Neural progenitor cell (in vitro differentiated cells): ENCODE measurements around the gene HNRNPA1. TPM values are rescaled to one million over a fixed set of nuclear protein-coding genes. Genes with fewer than 3 reads are reported as not detected.

Source experiments
- DNase-seq: peaks from one replicate; pipeline ENCODE4 v3.0.0-alpha.2; 2016; ENCODE audit warnings: low spot score
- H2AFZ ChIP-seq: fragments of 200-600 bp; sonication (generic); replicated peaks from 2 replicates; pipeline ENCODE4 v1.6.1; 2016; ENCODE audit warnings: antibody characterized with exemption
- H3F3A ChIP-seq: fragments of 200-600 bp; sonication (generic); 2 replicates; pipeline ENCODE4 v1.6.1; 2016; ENCODE audit warnings: antibody characterized with exemption, low read depth
- H3K27ac ChIP-seq: fragments of 200-600 bp; sonication (generic); 2 replicates; pipeline ENCODE4 v1.5.1; 2016; ENCODE audit warnings: mild to moderate bottlenecking
- H3K27me3 ChIP-seq: fragments of 200-600 bp; sonication (generic); 2 replicates; pipeline ENCODE4 v1.6.1; 2016; ENCODE audit warnings: mild to moderate bottlenecking, moderate library complexity
- H3K36me3 ChIP-seq: fragments of 200-600 bp; sonication (generic); 2 replicates; pipeline ENCODE4 v1.5.1; 2016
- H3K4me1 ChIP-seq: fragments of 200-600 bp; sonication (generic); 2 replicates; pipeline ENCODE4 v1.6.1; 2016; ENCODE audit warnings: mixed run types
- H3K4me2 ChIP-seq: fragments of 200-600 bp; sonication (generic); 2 replicates; pipeline ENCODE4 v1.6.1; 2016
- H3K4me3 ChIP-seq: fragments of 200-600 bp; sonication (generic); 2 replicates; pipeline ENCODE4 v1.5.1; 2016
- H3K79me2 ChIP-seq: fragments of 200-600 bp; sonication (generic); 2 replicates; pipeline ENCODE4 v1.6.1; 2016; ENCODE audit warnings: low read depth
- H3K9ac ChIP-seq: fragments of 200-600 bp; sonication (generic); 2 replicates; pipeline ENCODE4 v1.6.1; 2016
- H3K9me3 ChIP-seq: fragments of 200-600 bp; sonication (generic); 2 replicates; pipeline ENCODE4 v1.5.1; 2016; ENCODE audit warnings: low read depth
- H4K20me1 ChIP-seq: fragments of 200-600 bp; sonication (generic); 2 replicates; pipeline ENCODE4 v1.6.1; 2016; ENCODE audit warnings: low read depth
- H3K27ac Mint-ChIP-seq: 3 replicates; pipeline ENCODE4 v1.8.0; 2021; ENCODE audit warnings: mixed read lengths
- H3K27me3 Mint-ChIP-seq: 2 replicates; pipeline ENCODE4 v1.8.0; 2022; ENCODE audit warnings: low read depth, mild to moderate bottlenecking, inconsistent platforms, moderate library complexity, mixed read lengths; ENCODE audit not compliant: insufficient read depth
- H3K36me3 Mint-ChIP-seq: 3 replicates; pipeline ENCODE4 v1.8.0; 2021; ENCODE audit warnings: mixed read lengths
- H3K4me1 Mint-ChIP-seq: 3 replicates; pipeline ENCODE4 v1.8.0; 2021; ENCODE audit warnings: mixed read lengths
- H3K4me3 Mint-ChIP-seq: 3 replicates; pipeline ENCODE4 v1.8.0; 2021; ENCODE audit warnings: mild to moderate bottlenecking, moderate library complexity, mixed read lengths
- H3K9me3 Mint-ChIP-seq: 3 replicates; pipeline ENCODE4 v1.8.0; 2020; ENCODE audit warnings: mixed read lengths
- EZH2 ChIP-seq: fragments of 200-600 bp; sonication (generic); IDR thresholded peaks from 2 replicates; pipeline ENCODE4 v1.6.1; 2017; ENCODE audit warnings: antibody characterized with exemption, mild to moderate bottlenecking, moderate library complexity
- EZH2phosphoT487 ChIP-seq: fragments of 200-600 bp; sonication (generic); IDR thresholded peaks from 2 replicates; pipeline ENCODE4 v1.6.1; 2017; ENCODE audit warnings: antibody characterized with exemption
- total RNA-seq: library from RNA; depleted of rRNA; stranded (reverse); fragments of >200 nt; gene quantifications from 2 replicates; pipeline ENCODE4 v1.2.3, GENCODE V29; 2015; ENCODE audit warnings: low replicate concordance
- TF ChIP-seq, protein P1 (sequence below): fragments of 200-600 bp; sonication (generic); IDR thresholded peaks from 2 replicates; pipeline ENCODE4 v1.5.1; 2017; ENCODE audit warnings: antibody characterized with exemption, mild to moderate bottlenecking

The HNRNPA1 gene
- total RNA-seq, 1 donor from 2014 or later, result 2,341 TPM

DNA sequence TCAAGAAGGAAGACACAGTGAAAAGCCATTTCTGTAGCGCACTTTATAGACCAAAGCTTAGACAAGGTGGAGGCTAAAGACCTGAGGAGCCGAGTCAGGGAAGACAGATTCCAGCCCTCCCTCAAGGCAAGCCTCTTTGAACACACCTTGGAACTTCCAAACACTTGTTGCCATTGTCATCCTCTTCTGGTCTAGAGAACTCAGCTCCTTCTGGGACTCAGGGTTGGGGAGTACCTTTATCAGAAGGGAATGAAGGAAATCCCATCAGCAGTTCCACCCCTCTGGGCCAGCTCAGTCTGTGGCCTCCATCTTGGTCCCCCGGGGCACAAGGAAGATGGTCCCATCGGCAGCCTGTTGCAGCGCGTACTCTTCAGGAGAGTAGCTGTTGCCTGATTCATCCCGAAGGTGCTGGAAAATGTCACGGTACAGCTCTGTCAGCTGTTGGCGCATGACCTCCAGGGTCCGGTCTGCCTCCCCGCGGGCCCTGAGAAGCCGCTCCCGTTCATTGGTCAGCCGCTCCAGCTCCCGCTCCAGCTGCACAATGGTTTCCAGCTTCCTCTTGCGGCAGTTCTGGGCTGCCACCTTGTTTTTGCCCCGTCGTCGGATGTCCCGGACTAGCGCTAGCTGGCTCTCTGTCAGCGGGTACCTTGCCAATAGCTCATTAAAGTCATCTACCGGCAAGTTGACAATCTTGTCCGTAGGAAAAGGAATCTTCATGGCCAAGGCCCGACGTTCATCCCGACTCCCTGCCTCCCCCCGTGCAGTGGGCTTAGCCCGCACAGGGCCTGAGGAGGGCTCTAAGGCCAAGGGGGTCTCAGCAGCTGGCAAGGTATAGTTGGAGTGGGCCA, 11.8 kb downstream of the HNRNPA1 start:
- Histone ChIP-seq H3K9me3 (no peaks in the 10 kb centered on the region), H3K9ac (no peak overlapping the region), H3K4me3 (no peak overlapping the region), H4K20me1 (peaks cover 26% of the 10 kb centered on the region), H3K27ac (no peak overlapping the region), H3K36me3 (no peaks in the 10 kb centered on the region), H3F3A (peaks cover 37% of the 10 kb centered on the region), H3K4me2 (no peak overlapping the region), H3K27me3 (no peaks in the 10 kb centered on the region), H3K79me2 (no peaks in the 10 kb centered on the region), H3K4me1 (no peaks in the 10 kb centered on the region), H2AFZ (no peak overlapping the region)
- peaks cover 3% of the 10 kb centered on the region for H3K36me3 Mint-ChIP-seq
- H3K27me3 Mint-ChIP-seq, result peaks cover 13% of the 10 kb centered on the region
- H3K9me3 Mint-ChIP-seq, result no peaks in the 10 kb centered on the region
- H3K4me1 Mint-ChIP-seq, result peaks cover 8% of the 10 kb centered on the region
- H3K4me3 Mint-ChIP-seq, result no peak overlapping the region
- no peak overlapping the region for H3K27ac Mint-ChIP-seq
- TF ChIP-seq EZH2phosphoT487 (no peak), EZH2 (no peak)
- TF ChIP-seq, protein P1, sequence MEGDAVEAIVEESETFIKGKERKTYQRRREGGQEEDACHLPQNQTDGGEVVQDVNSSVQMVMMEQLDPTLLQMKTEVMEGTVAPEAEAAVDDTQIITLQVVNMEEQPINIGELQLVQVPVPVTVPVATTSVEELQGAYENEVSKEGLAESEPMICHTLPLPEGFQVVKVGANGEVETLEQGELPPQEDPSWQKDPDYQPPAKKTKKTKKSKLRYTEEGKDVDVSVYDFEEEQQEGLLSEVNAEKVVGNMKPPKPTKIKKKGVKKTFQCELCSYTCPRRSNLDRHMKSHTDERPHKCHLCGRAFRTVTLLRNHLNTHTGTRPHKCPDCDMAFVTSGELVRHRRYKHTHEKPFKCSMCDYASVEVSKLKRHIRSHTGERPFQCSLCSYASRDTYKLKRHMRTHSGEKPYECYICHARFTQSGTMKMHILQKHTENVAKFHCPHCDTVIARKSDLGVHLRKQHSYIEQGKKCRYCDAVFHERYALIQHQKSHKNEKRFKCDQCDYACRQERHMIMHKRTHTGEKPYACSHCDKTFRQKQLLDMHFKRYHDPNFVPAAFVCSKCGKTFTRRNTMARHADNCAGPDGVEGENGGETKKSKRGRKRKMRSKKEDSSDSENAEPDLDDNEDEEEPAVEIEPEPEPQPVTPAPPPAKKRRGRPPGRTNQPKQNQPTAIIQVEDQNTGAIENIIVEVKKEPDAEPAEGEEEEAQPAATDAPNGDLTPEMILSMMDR, result no peak
- DNase-seq, result no peak

GRCh38 chr12:54292931-54293241, 12.4 kb downstream of the HNRNPA1 start:
- no peak overlapping the region for H3K27ac ChIP-seq
- H3K4me1 ChIP-seq, result no peaks in the 10 kb centered on the region
- H3K4me1 Mint-ChIP-seq, result peaks cover 8% of the 10 kb centered on the region
- H3K27ac Mint-ChIP-seq, result peak overlapping the region; percentile 18
- peaks cover 31% of the 10 kb centered on the region for H3F3A ChIP-seq
- no peak overlapping the region for H2AFZ ChIP-seq
- H4K20me1 ChIP-seq, result peaks cover 20% of the 10 kb centered on the region
- peaks cover 15% of the 10 kb centered on the region for H3K27me3 Mint-ChIP-seq
- H3K4me3 Mint-ChIP-seq, result no peak overlapping the region
- no peak overlapping the region for H3K4me3 ChIP-seq
- no peak overlapping the region for H3K9ac ChIP-seq
- no peak overlapping the region for H3K4me2 ChIP-seq
- TF ChIP-seq, protein P1, result no peak
- TF ChIP-seq EZH2, result no peak
- TF ChIP-seq EZH2phosphoT487, result no peak
- DNase-seq, result no peak
- no peaks in the 10 kb centered on the region for H3K27me3 ChIP-seq
- H3K9me3 ChIP-seq, result no peaks in the 10 kb centered on the region
- H3K79me2 ChIP-seq, result no peaks in the 10 kb centered on the region
- no peaks in the 10 kb centered on the region for H3K9me3 Mint-ChIP-seq
- peaks cover 3% of the 10 kb centered on the region for H3K36me3 Mint-ChIP-seq
- H3K36me3 ChIP-seq, result no peaks in the 10 kb centered on the region

GRCh38 chr12:54294152-54294952, 13.8 kb downstream of the HNRNPA1 start:
- Mint-ChIP-seq H3K4me1 (peaks cover 9% of the 10 kb centered on the region), H3K27ac (no peak overlapping the region), H3K36me3 (no peaks in the 10 kb centered on the region), H3K4me3 (peak overlapping the region; percentile 33), H3K27me3 (peaks cover 11% of the 10 kb centered on the region), H3K9me3 (no peaks in the 10 kb centered on the region)
- H4K20me1 ChIP-seq, result peaks cover 5% of the 10 kb centered on the region
- no peaks in the 10 kb centered on the region for H3K27me3 ChIP-seq
- no peak overlapping the region for H3K27ac ChIP-seq
- no peak overlapping the region for H2AFZ ChIP-seq
- H3K36me3 ChIP-seq, result no peaks in the 10 kb centered on the region
- peaks cover 17% of the 10 kb centered on the region for H3F3A ChIP-seq
- H3K9ac ChIP-seq, result no peak overlapping the region
- no peaks in the 10 kb centered on the region for H3K9me3 ChIP-seq
- H3K4me3 ChIP-seq, result no peak overlapping the region
- DNase-seq, result peak; percentile 63
- no peak for TF ChIP-seq EZH2
- TF ChIP-seq, protein P1, result peak; percentile 77
- no peak for TF ChIP-seq EZH2phosphoT487
- H3K4me1 ChIP-seq, result peaks cover 2% of the 10 kb centered on the region
- H3K4me2 ChIP-seq, result no peak overlapping the region
- H3K79me2 ChIP-seq, result no peaks in the 10 kb centered on the region
